ENCODE results near the gene PHETA1.

GRCh38 chr12:111407377-111408115, 38.7 kb upstream of the PHETA1 start:
- TF ChIP-seq CTCF (IDR thresholded peaks at IDR 0.05) (no peak), POLR2AphosphoS5 (IDR thresholded peaks at IDR 0.05; ENCODE audit: insufficient read depth in 1 of 2, low read depth in 1 of 2) (no peak)

Measured in vagina (tissue), 2 donors.